Measurements from ENCODE around the gene EEPD1.

EEPD1 gene

GRCh38 chr7:36287371-36288241, 134.6 kb downstream of the EEPD1 start:
- TF ChIP-seq CTCF (IDR thresholded peaks at IDR 0.05; ENCODE audit: extremely low read depth, missing control alignments) = no peak
- DNase-seq (ENCODE audit: low spot score) = no peak

- no peak for DNase-seq (ENCODE audit: low spot score)
- TF ChIP-seq CTCF (IDR thresholded peaks at IDR 0.05; ENCODE audit: extremely low read depth, missing control alignments) = no peak
These were observed 135.4 kb downstream of the EEPD1 start for GRCh38 chr7:36288501-36288900.

- no peak for TF ChIP-seq CTCF (IDR thresholded peaks at IDR 0.05; ENCODE audit: extremely low read depth, missing control alignments)
- no peak for DNase-seq (ENCODE audit: low spot score)
These were observed 137.0 kb downstream of the EEPD1 start for GRCh38 chr7:36289833-36290661.

GRCh38 chr7:36291387-36292316, 138.6 kb downstream of the EEPD1 start:
- peak; percentile 88 for TF ChIP-seq CTCF (IDR thresholded peaks at IDR 0.05; ENCODE audit: extremely low read depth, missing control alignments)
- peak; percentile 79 for DNase-seq (ENCODE audit: low spot score)

GRCh38 chr7:36295090-36295489, 142.0 kb downstream of the EEPD1 start:
- no peak for TF ChIP-seq CTCF (IDR thresholded peaks at IDR 0.05; ENCODE audit: extremely low read depth, missing control alignments)
- no peak for DNase-seq (ENCODE audit: low spot score)

- DNase-seq (ENCODE audit: low spot score) = no peak
- TF ChIP-seq CTCF (IDR thresholded peaks at IDR 0.05; ENCODE audit: extremely low read depth, missing control alignments) = no peak
These were observed 143.2 kb downstream of the EEPD1 start for GRCh38 chr7:36296284-36296683.
